GM21526 (cell line): ENCODE data around the gene ZRANB2.

Experiments
- ATAC-seq: cut with Tn5 transposase; IDR thresholded peaks from one replicate; pipeline ENCODE4 v1.9.1; 2021; ENCODE audit warnings: moderate library complexity; ENCODE audit not compliant: unreplicated experiment, low FRiP score

The ZRANB2 gene

GRCh38 chr1:71071720-71072119 lies 9.1 kb downstream of the ZRANB2 start:
- no peak for ATAC-seq

GRCh38 chr1:71068325-71069240 lies 12.3 kb downstream of the ZRANB2 start:
- peak; percentile 82 for ATAC-seq

DNA sequence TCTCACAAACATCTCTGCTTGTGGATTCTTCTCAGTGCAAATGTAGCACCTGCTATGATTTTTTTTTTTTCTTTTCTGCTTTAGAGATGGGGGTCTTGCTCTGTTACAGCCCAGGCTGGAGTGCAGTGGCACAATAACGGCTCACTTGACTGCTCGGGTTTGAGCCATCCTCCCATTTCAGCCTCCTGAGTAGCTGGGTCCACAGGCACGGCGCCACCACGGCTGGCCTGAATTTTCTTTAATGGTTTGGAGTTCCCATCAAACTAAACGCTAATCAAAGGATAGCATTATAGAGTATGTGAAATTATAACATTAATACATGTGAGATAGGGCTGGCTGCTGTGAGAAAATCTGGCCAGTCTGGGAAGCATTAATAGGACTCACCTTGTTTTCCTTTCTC lies 26.0 kb downstream of the ZRANB2 start:
- ATAC-seq = no peak

- no peak for ATAC-seq
These were observed 26.5 kb downstream of the ZRANB2 start for GRCh38 chr1:71054281-71054731.

GRCh38 chr1:71053758-71054157 lies 27.1 kb downstream of the ZRANB2 start:
- no peak for ATAC-seq

- ATAC-seq = no peak
These were observed 27.7 kb downstream of the ZRANB2 start for GRCh38 chr1:71053146-71053545.

- peak; percentile 60 for ATAC-seq
These were observed 30.8 kb downstream of the ZRANB2 start for GRCh38 chr1:71049951-71050598.

GRCh38 chr1:71047635-71048607 lies 32.9 kb downstream of the ZRANB2 start, which contains the start of gene PTGER3:
TSS of gene PTGER3 (minus strand) at chr1:71047816. CDS start at chr1:71047577, 239 bp downstream.
- ATAC-seq = no peak

DNA sequence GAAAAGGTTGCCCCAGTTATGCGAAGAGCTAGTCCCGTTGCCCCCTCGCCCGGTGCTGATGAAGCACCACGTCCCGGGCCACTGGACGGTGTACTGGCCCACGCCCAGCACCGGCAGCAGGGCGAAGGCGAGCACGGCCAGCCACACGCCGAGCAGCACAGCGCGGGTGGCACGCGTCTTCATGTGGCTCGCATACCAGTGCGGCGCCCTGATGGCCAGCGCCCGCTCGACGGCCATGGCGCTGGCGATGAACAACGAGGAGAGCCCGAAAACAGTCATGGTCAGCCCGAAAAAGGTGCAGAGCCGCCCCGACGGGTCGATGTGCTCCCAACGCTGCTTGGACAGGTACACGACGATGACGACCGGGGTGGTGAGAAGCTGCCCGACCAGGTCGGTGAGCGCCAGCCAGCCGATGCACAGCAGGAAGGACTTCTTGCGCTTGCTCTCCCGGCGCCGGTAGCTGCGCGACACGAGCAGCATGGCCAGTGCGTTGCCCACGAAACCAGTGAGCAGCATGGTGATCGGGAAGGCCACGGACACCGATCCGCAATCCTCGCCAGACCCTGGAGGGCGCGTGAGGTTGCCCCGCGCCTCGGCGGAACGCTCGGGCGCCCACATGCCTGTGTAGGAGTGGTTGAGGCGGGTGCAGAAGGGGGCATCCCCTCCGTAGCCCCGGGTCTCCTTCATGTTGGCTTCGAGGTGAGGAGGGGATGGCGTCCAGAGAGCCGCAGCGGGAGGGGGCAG lies 33.8 kb downstream of the ZRANB2 start:
- no peak for ATAC-seq

DNA sequence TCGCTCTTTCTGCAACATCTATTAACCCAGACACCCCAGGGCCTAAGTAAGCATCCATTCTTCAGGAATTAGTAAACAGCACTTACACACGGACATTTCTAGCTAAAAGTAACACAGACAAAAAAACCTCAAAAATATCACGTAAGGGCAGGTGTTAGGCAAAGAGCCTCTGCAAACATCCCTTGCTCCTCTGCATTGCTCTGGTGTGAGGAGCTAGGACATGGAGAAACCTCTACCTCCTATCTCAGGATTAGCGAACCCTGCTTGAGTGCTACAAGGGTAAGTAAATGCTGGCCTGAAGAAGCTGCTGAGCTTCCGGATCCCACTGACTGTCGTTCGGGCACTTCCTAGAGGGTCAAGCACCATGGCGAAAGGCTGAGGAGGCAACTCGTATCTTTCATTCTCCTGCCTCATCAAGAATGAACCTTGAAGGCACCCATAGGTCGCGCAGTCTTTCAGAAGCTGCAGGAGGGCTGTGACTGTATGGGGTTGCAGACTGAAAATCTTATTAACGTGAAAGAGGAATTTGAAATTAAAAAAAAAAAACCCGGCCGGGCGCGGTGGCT lies 35.3 kb downstream of the ZRANB2 start:
- no peak for ATAC-seq

DNA sequence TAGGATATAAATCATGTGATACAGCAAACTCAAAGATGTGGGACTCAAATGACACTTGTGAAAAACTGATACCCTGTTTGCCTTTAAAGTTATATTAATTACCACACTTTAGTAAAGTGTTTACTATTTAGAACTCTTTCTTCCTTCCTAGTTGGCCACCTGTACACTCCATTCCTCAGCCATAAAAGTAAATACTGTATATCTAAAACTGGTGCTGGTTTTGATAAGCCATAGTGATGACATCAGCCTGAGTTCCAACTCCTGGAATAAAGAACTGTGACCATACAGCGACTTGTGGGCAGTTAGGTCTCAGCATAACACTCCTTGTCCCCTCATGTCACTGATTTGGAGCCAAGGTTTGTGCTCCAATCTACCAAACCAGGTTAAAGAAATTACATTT lies 36.0 kb downstream of the ZRANB2 start:
- ATAC-seq = no peak

GRCh38 chr1:71043065-71043464 lies 37.8 kb downstream of the ZRANB2 start:
- ATAC-seq = no peak

DNA sequence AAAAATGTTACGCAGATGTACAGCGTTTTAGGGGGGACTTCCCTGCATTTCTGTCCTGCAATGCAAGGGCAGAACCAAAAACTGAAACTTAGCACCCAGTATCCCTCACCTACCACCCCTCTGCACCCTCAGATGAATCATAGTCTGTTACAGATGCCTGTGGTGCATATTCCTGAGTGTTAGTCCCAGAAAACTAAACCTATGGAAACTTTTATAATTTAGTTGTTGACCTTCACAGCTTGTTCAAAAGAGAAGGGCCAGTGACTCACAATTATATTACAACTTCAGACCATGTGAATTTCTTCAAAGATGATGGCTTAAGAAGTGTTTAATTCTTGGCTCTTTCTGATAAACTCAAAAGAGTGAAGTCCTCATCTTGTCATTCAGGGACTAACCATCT lies 39.0 kb downstream of the ZRANB2 start:
- ATAC-seq = no peak

DNA sequence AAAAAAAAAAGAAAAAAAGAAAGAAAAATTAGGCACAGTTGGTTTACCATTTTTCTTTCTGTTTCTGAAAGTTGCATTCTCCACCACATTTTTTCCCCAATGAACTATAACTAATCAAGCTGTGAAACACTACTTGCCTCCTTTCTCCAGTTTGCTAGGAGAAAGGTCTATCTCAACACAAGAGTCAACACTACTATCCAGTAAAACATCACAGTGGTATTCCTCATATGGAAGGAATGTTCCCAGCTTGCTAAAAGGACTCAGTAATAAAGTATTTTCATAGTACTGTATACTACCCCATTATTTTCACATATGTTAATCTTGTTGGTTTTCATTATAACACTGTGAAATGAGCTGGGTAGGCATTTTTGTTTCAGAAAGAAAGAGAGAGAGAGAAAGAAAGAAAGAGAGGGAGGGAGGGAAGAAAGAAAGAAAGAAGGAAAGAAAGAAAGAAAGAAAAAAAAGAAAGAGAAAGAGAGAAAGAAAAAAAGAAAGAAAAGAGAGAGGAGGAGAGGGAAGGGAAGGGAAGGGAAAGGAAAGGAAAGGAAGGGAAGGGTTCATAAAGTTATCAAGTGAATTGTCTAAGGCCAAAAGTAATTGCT lies 41.1 kb downstream of the ZRANB2 start:
- ATAC-seq = no peak

DNA sequence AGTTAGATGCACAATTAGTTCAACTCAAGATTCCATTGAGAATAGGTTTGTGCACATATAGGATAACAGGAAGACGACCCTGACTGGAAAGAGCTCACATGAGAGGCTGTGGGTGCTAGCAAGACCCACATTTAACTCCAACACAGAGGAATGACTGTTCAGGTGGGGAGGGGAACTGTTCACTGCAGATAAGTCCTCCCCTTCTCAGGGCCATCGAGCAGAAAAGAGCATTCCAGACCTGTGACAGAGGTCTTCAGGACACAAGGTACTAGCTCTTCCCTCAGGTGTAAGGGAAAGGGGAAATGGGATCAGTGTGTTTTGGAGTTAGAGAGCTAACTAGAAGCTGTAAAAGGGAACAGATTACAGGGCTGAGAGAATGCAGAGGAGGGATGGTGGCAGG lies 41.9 kb downstream of the ZRANB2 start:
- ATAC-seq = no peak

- ATAC-seq = no peak
These were observed 42.8 kb downstream of the ZRANB2 start for GRCh38 chr1:71037829-71038620.

DNA sequence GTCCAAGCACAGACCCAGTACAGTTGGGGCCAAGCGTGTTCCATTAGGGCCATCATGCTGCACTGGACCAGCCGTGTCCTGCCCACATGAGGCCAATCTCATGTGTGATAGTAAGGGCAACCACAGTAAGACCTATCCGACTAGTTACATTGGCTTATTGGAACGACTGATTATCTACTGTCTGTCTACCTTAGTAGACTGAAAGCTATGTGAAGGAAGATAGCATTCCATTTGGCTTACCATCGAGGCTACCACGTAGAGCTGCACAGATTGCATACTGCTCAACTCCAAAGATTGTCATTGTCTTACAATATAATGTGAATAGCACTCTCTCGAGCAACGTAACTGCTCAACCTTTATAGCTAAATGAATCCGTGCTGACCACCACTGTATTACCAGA lies 43.8 kb downstream of the ZRANB2 start:
- ATAC-seq = no peak

DNA sequence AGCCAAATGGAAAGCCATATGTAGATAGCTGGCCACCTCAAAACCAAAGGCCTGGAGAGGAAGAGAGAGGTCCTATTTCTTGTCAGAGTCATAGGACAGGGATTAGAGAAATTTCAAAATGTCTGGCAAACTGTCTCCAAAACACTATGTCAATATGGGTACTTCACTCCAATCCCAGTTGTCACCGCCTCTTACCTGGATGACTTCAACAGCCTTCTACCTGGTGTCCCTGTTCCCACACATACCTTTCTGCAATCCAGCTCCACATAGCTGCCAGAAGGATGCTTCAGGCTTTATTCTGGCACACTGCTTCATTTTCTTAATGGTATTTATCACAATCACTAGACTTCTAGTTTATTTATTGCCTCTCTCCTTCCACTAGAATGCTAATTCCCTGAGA lies 47.7 kb downstream of the ZRANB2 start:
- ATAC-seq = no peak
